ENCODE measurements around the gene CHST5.
A peak's percentile ranks its signal among the peaks of the same experiment; 100 is the strongest.

Gene CHST5
- 0 to 0.12 (median 0) reads per million in 18 experiments for total RNA-seq

- DNase-seq: no peak
Observed at GRCh38 chr16:75535901-75536300, at the start of gene CHST5. CHST5 (minus strand) TSS chr16:75536108; CDS start chr16:75530384, 5,724 bp downstream.

- DNase-seq: no peak
Observed at GRCh38 chr16:75584108-75584507, 48.2 kb upstream of the CHST5 start.

- DNase-seq: no peak
Observed at GRCh38 chr16:75579281-75579834, 43.5 kb upstream of the CHST5 start.

- no peak for DNase-seq
Observed at GRCh38 chr16:75578725-75579124, 42.8 kb upstream of the CHST5 start.

GRCh38 chr16:75578212-75578611, 42.3 kb upstream of the CHST5 start:
- no peak for DNase-seq

- no peak for DNase-seq
Observed at GRCh38 chr16:75576384-75576811, 40.5 kb upstream of the CHST5 start.

GRCh38 chr16:75575958-75576357, 40.0 kb upstream of the CHST5 start:
- DNase-seq: peak; percentile 41 to 44

GRCh38 chr16:75573955-75574354, 38.0 kb upstream of the CHST5 start:
- DNase-seq: no peak

- DNase-seq: no peak
Observed at GRCh38 chr16:75572864-75573542, 37.1 kb upstream of the CHST5 start.

- DNase-seq: peak; percentile 27 to 36
Observed at GRCh38 chr16:75570396-75571065, 34.6 kb upstream of the CHST5 start.

GRCh38 chr16:75567911-75568310, 32.0 kb upstream of the CHST5 start:
- DNase-seq: no peak

GRCh38 chr16:75566758-75567255, 30.9 kb upstream of the CHST5 start:
- peak; percentile 27 to 40 for DNase-seq

- DNase-seq: peak; percentile 87 to 93
Observed at GRCh38 chr16:75566040-75566757, 30.3 kb upstream of the CHST5 start, which contains the start of gene GABARAPL2. GABARAPL2 (plus strand) TSS chr16:75566379; CDS start chr16:75566487, 108 bp downstream.

GRCh38 chr16:75565640-75566039, 29.7 kb upstream of the CHST5 start:
- DNase-seq: no peak

GRCh38 chr16:75559564-75560372, 23.9 kb upstream of the CHST5 start:
- DNase-seq: no peak

- no peak for DNase-seq
Observed at GRCh38 chr16:75558846-75559401, 23.0 kb upstream of the CHST5 start.

- no peak for DNase-seq
Observed at GRCh38 chr16:75556431-75556950, 20.6 kb upstream of the CHST5 start.

- DNase-seq: peak; percentile 94 to 95
Observed at GRCh38 chr16:75555707-75556430, 20.0 kb upstream of the CHST5 start, which contains the start of gene TMEM231. TMEM231 (minus strand) TSS chr16:75556252; CDS start chr16:75556209, 43 bp downstream.

GRCh38 chr16:75555213-75555706, 19.4 kb upstream of the CHST5 start:
- DNase-seq: peak; percentile 36 to 62

- no peak for DNase-seq
Observed at GRCh38 chr16:75552951-75553350, 17.0 kb upstream of the CHST5 start.

All from inflammatory macrophage (primary cell).